Activated T-cell treated with anti-CD3 and anti-CD28 coated beads, Interleukin-2, amount 50 U/mL, for 72 hours (primary cell): Measurements from ENCODE around the gene ENPP1. TPM values are rescaled to one million over a fixed set of nuclear protein-coding genes. Genes with fewer than 3 reads are reported as not detected.

ENCODE experiments used
- total RNA-seq, 2 donors: library from RNA; stranded (reverse); gene quantifications; one replicate each; pipeline ENCODE4 v1.2.3, GENCODE V29; 2022

ENPP1 gene
- total RNA-seq, 2 donors from 2014 or later: 0.53 to 1.2 TPM

Other genes with a start within 250 kb of the ENPP1 start
- not detected for gene ARG1, start 234.8 kb upstream of the ENPP1 start, total RNA-seq
- gene MED23, start 179.8 kb upstream of the ENPP1 start, total RNA-seq: 10 to 100 TPM; 38.5 to 40.1 TPM
- gene ENPP3, start 170.7 kb upstream of the ENPP1 start, total RNA-seq: 1 to 10 TPM; 3.6 to 7.4 TPM
- not detected for gene OR2A4, start 106.6 kb upstream of the ENPP1 start, total RNA-seq
- not detected for gene CTAGE9, start 97.0 kb upstream of the ENPP1 start, total RNA-seq
- gene CCN2, start 143.4 kb downstream of the ENPP1 start, total RNA-seq: not detected